ENCODE results near the gene DIS3L2. TPM values are rescaled to one million over a fixed set of nuclear protein-coding genes. Genes with fewer than 3 reads are reported as not detected.

DIS3L2 gene
- total RNA-seq, 1 donor from 2014 or later: 24.0 TPM

DNA sequence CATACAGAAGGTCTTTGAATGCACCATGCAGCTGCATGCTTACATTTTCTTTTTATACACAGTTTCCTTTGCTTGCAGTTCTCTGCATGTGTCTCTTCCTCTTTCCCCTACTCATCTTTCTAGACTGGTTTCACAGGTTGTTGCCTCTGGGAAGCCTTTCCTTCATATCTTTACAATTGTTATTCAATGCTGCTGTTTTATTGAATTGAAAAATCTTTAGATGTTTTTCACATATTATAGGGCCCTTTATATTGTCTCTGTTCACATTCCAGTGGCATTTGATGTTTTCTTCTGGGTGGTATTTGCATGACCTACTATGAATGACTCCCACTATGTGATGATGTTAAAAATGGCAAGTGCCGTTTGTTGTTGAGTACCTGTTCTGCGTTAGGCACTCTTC is 91.1 kb downstream of the DIS3L2 start:
- Histone ChIP-seq H3K9me3 (ENCODE audit: insufficient read depth, low read depth, low read length) (no peaks in the 10 kb centered on the region), H3K36me3 (ENCODE audit: insufficient read depth, low read length) (no peaks in the 10 kb centered on the region), H3K4me1 (ENCODE audit: insufficient read depth, low read length) (no peaks in the 10 kb centered on the region), H3K4me2 (ENCODE audit: low read length) (no peak overlapping the region), H2AFZ (ENCODE audit: low read depth, low read length) (no peak overlapping the region), H3K4me3 (ENCODE audit: insufficient read depth, low read depth, low read length) (no peak overlapping the region), H3K27ac (ENCODE audit: low read depth, low read length) (no peak overlapping the region), H4K20me1 (ENCODE audit: insufficient read depth, low read length) (peaks cover 7% of the 10 kb centered on the region), H3K27me3 (ENCODE audit: insufficient read depth, low read length) (no peaks in the 10 kb centered on the region), H3K9ac (ENCODE audit: low read length) (no peak overlapping the region), H3K79me2 (ENCODE audit: insufficient read depth, low read length) (no peaks in the 10 kb centered on the region)
- FAIRE-seq: no peak
- Mint-ChIP-seq H3K4me1 (ENCODE audit: low read depth, unreplicated experiment) (no peaks in the 10 kb centered on the region), H3K36me3 (ENCODE audit: low read depth, unreplicated experiment) (no peaks in the 10 kb centered on the region), H3K27me3 (ENCODE audit: low read depth, unreplicated experiment) (no peaks in the 10 kb centered on the region), H3K4me3 (ENCODE audit: unreplicated experiment) (no peak overlapping the region), H3K27ac (ENCODE audit: unreplicated experiment) (no peak overlapping the region), H3K9me3 (ENCODE audit: unreplicated experiment) (no peaks in the 10 kb centered on the region)
- TF ChIP-seq CTCF (IDR thresholded peaks at IDR 0.05; ENCODE audit: insufficient read depth, low read depth, low read length) (no peak), EZH2 (IDR thresholded peaks at IDR 0.05; ENCODE audit: insufficient read depth, low read length) (no peak)
- no peak for DNase-seq (ENCODE audit: low read depth)

DNA sequence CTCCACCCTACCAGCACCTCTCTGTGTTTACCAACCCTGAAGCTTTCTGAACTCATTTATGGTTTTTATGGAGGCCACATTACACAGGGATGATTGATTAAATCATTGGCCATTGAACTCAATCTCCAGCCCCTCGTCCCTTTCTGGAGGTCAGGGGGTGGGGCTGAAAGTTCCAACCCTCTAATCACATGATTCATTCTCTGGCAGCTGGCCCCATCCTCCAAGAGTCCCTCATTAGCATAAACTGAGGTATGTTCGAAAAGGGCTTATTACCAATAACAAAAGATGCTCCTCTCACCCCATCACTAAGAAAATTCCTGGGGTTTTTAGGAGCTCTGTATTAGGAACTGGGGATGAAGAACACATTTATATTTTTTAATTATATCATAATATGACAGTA is 92.3 kb downstream of the DIS3L2 start:
- Mint-ChIP-seq H3K27ac (ENCODE audit: unreplicated experiment) (no peak overlapping the region), H3K4me3 (ENCODE audit: unreplicated experiment) (no peak overlapping the region), H3K36me3 (ENCODE audit: low read depth, unreplicated experiment) (no peaks in the 10 kb centered on the region), H3K4me1 (ENCODE audit: low read depth, unreplicated experiment) (no peaks in the 10 kb centered on the region), H3K27me3 (ENCODE audit: low read depth, unreplicated experiment) (no peaks in the 10 kb centered on the region), H3K9me3 (ENCODE audit: unreplicated experiment) (no peaks in the 10 kb centered on the region)
- no peak overlapping the region for H3K4me2 ChIP-seq (ENCODE audit: low read length)
- no peak overlapping the region for H3K27ac ChIP-seq (ENCODE audit: low read depth, low read length)
- no peaks in the 10 kb centered on the region for H3K4me1 ChIP-seq (ENCODE audit: insufficient read depth, low read length)
- H3K9ac ChIP-seq (ENCODE audit: low read length): no peak overlapping the region
- no peak overlapping the region for H3K4me3 ChIP-seq (ENCODE audit: insufficient read depth, low read depth, low read length)
- H4K20me1 ChIP-seq (ENCODE audit: insufficient read depth, low read length): peaks cover 10% of the 10 kb centered on the region
- DNase-seq (ENCODE audit: low read depth) (no peak), FAIRE-seq (no peak)
- no peaks in the 10 kb centered on the region for H3K9me3 ChIP-seq (ENCODE audit: insufficient read depth, low read depth, low read length)
- no peaks in the 10 kb centered on the region for H3K27me3 ChIP-seq (ENCODE audit: insufficient read depth, low read length)
- TF ChIP-seq EZH2 (IDR thresholded peaks at IDR 0.05; ENCODE audit: insufficient read depth, low read length): no peak
- TF ChIP-seq CTCF (IDR thresholded peaks at IDR 0.05; ENCODE audit: insufficient read depth, low read depth, low read length): no peak
- H3K36me3 ChIP-seq (ENCODE audit: insufficient read depth, low read length): no peaks in the 10 kb centered on the region
- no peaks in the 10 kb centered on the region for H3K79me2 ChIP-seq (ENCODE audit: insufficient read depth, low read length)
- H2AFZ ChIP-seq (ENCODE audit: low read depth, low read length): no peak overlapping the region

DNA sequence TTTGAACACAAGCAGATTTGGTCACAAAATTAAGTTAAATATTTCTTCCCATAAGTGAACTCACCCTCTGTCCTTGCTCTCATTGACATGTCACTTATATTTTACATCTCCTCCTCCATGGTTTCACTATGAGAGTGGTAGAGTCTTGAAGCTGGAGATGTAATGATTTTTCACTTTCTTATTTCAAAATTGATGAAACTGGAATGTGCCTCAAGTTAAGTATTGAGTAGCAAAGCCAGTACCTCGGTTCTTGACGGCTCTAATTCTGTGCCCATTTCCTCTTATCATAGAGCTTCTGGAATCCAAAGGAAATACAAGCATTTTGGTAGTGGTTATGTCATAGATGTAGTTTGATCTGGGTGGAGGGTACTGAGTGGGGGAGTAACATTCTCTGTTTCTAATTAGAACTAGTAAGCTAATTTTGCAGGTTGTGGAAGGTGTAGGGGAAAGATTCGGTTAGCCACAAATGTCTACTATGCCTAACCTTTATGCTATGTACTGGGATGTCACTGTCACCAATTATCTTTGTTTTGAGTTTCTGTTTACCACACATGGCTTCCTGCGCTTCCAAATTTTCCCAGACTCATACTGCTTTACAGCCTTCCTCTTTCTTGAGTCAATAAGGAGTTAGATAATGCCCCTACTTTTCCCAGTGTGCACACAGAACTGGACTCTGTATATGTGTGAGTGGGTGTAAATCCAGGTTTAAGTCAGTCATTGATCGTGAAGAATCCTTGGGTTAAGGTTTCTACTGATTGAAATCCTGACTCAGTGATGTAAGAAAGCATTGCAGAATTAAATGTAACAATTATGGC is 96.8 kb downstream of the DIS3L2 start:
- no peaks in the 10 kb centered on the region for H3K36me3 Mint-ChIP-seq (ENCODE audit: low read depth, unreplicated experiment)
- no peak overlapping the region for H3K27ac Mint-ChIP-seq (ENCODE audit: unreplicated experiment)
- H3K4me3 ChIP-seq (ENCODE audit: insufficient read depth, low read depth, low read length): no peak overlapping the region
- no peaks in the 10 kb centered on the region for H3K4me1 ChIP-seq (ENCODE audit: insufficient read depth, low read length)
- FAIRE-seq: peak; percentile 20
- H3K27me3 ChIP-seq (ENCODE audit: insufficient read depth, low read length): no peaks in the 10 kb centered on the region
- H3K9ac ChIP-seq (ENCODE audit: low read length): no peak overlapping the region
- TF ChIP-seq CTCF (IDR thresholded peaks at IDR 0.05; ENCODE audit: insufficient read depth, low read depth, low read length) (no peak), EZH2 (IDR thresholded peaks at IDR 0.05; ENCODE audit: insufficient read depth, low read length) (no peak)
- no peaks in the 10 kb centered on the region for H3K9me3 Mint-ChIP-seq (ENCODE audit: unreplicated experiment)
- H4K20me1 ChIP-seq (ENCODE audit: insufficient read depth, low read length): peaks cover 22% of the 10 kb centered on the region
- H3K79me2 ChIP-seq (ENCODE audit: insufficient read depth, low read length): peaks cover 8% of the 10 kb centered on the region
- no peak overlapping the region for H3K4me3 Mint-ChIP-seq (ENCODE audit: unreplicated experiment)
- H3K27me3 Mint-ChIP-seq (ENCODE audit: low read depth, unreplicated experiment): no peaks in the 10 kb centered on the region
- no peaks in the 10 kb centered on the region for H3K4me1 Mint-ChIP-seq (ENCODE audit: low read depth, unreplicated experiment)
- no peaks in the 10 kb centered on the region for H3K9me3 ChIP-seq (ENCODE audit: insufficient read depth, low read depth, low read length)
- no peak overlapping the region for H2AFZ ChIP-seq (ENCODE audit: low read depth, low read length)
- H3K27ac ChIP-seq (ENCODE audit: low read depth, low read length): no peak overlapping the region
- H3K4me2 ChIP-seq (ENCODE audit: low read length): no peak overlapping the region
- DNase-seq (ENCODE audit: low read depth): no peak
- H3K36me3 ChIP-seq (ENCODE audit: insufficient read depth, low read length): no peaks in the 10 kb centered on the region
